Kidney (tissue), 14 donors: ENCODE results near the gene ZDHHC7. TPM values are rescaled to one million over a fixed set of nuclear protein-coding genes. Genes with fewer than 3 reads are reported as not detected.

ENCODE experiments used
- DNase-seq, 5 donors: peaks; one replicate each; pipeline ENCODE4 v3.0.0-alpha.2; 2013 to 2020
- FAIRE-seq: peaks from 2 replicates; lab custom pipeline; 2012; peaks lifted over from hg19 to GRCh38; lab: Jason Lieb, UNC
- H3K27ac ChIP-seq, 2 donors: one replicate each; pipeline ENCODE4 v1.7.0; 2013; ENCODE audit warnings: low read depth in 2 of 2, low read length in 2 of 2, inconsistent platforms in 1 of 2
- H3K27me3 ChIP-seq: one replicate; pipeline ENCODE4 v1.7.1; 2013; ENCODE audit warnings: low read length, inconsistent platforms; ENCODE audit not compliant: control insufficient read depth, insufficient read depth
- H3K36me3 ChIP-seq, 3 donors: one replicate each; pipeline versions ENCODE4 v1.7.0 to v1.7.1; 2013; ENCODE audit warnings: low read length in 3 of 3, control low read depth in 1 of 3, inconsistent platforms in 1 of 3; ENCODE audit not compliant: insufficient read depth in 3 of 3, control insufficient read depth in 2 of 3
- H3K4me1 ChIP-seq, 3 donors: one replicate each; pipeline versions ENCODE4 v1.7.0 to v1.7.1; 2013; ENCODE audit warnings: low read length in 3 of 3, inconsistent platforms in 1 of 3, low read depth in 1 of 3; ENCODE audit not compliant: control insufficient read depth in 2 of 3, insufficient read depth in 2 of 3
- H3K4me3 ChIP-seq, 3 donors: one replicate each; pipeline versions ENCODE4 v1.7.0 to v1.8.1; 2013; ENCODE audit warnings: low read length in 3 of 3, control low read depth in 1 of 3, inconsistent platforms in 1 of 3
- H3K9ac ChIP-seq, 3 donors: one replicate each; pipeline versions ENCODE4 v1.7.0 to v1.7.1; 2013; ENCODE audit warnings: low read length in 3 of 3, control low read depth in 1 of 3, inconsistent platforms in 1 of 3
- H3K9me3 ChIP-seq, 3 donors: one replicate each; pipeline versions ENCODE4 v1.7.0 to v1.7.1; 2013; ENCODE audit warnings: low read length in 3 of 3, control low read depth in 1 of 3, inconsistent platforms in 1 of 3; ENCODE audit not compliant: control insufficient read depth in 2 of 3, insufficient read depth in 1 of 3
- CTCF ChIP-seq: IDR thresholded peaks from 3 replicates; pipeline ENCODE4 v1.5.1; 2012; ENCODE audit warnings: mild to moderate bottlenecking, moderate library complexity, borderline replicate concordance; ENCODE audit not compliant: insufficient read depth; ENCODE audit errors: extremely low read depth
- intact Hi-C: fragments of 100-400 bp; cut with DNase I; formaldehyde crosslinking; loops from one replicate; pipeline ENCODE4 v1.11.1; 2022
- polyA plus RNA-seq: library from polyadenylated mRNA; stranded (reverse); fragments of 350-450 nt; fragmentation: Illumina TruSeq; extraction: RNeasy Lipid Tissue Mini Kit (QIAGEN cat#74804); gene quantifications from one replicate; pipeline ENCODE4 v1.2.3, GENCODE V29; 2014; ENCODE audit warnings: low read depth, low replicate concordance; ENCODE audit not compliant: insufficient read depth
- total RNA-seq: library from RNA; stranded (reverse); fragmentation: NEBNext Ultra II Directional; extraction: Animal tissue kit (Norgen Biotek cat#: 25700); gene quantifications from one replicate; pipeline ENCODE4 v1.2.1, GENCODE V29; 2021
- donor health status: control.
- donor health status: control.
- donor health status: control.
- donor health status: control.
- donor health status: control.
- donor health status: DM: yes; HTN: yes; CAD: no.
- donor health status: Normal renal cell carcinoma (clear cell type).

ZDHHC7 gene
- total and polyA plus RNA-seq, 2 donors from 2014 or later = 23.4 to 54.4 TPM

- intact Hi-C loops = no loop called here
- FAIRE-seq (no peak), DNase-seq (no peak)
- H3K4me3 ChIP-seq = no peak overlapping the region
- peaks cover 0 to 3% (median 0%) of the 10 kb centered on the region in 3 donors for H3K4me1 ChIP-seq
- TF ChIP-seq CTCF = no peak
- H3K9ac ChIP-seq = no peak overlapping the region
- no peak overlapping the region for H3K27ac ChIP-seq
- no peaks in the 10 kb centered on the region for H3K9me3 ChIP-seq
- no peaks in the 10 kb centered on the region for H3K27me3 ChIP-seq
- H3K36me3 ChIP-seq = peaks cover 4 to 34% (median 19%) of the 10 kb centered on the region in 3 donors
Observed at GRCh38 chr16:84992717-84993075, 18.6 kb downstream of the ZDHHC7 start.

- DNase-seq (peak in 1 of 5 donors; percentile 66), FAIRE-seq (no peak)
- no peak overlapping the region for H3K4me3 ChIP-seq
- intact Hi-C loops = no loop called here
- TF ChIP-seq CTCF = no peak
- H3K4me1 ChIP-seq = peaks cover 0 to 3% (median 0%) of the 10 kb centered on the region in 3 donors
- H3K9me3 ChIP-seq = no peaks in the 10 kb centered on the region
- H3K36me3 ChIP-seq = peaks cover 4 to 45% (median 28%) of the 10 kb centered on the region in 3 donors
- no peak overlapping the region for H3K9ac ChIP-seq
- no peak overlapping the region for H3K27ac ChIP-seq
- H3K27me3 ChIP-seq = no peaks in the 10 kb centered on the region
Observed at GRCh38 chr16:84990782-84991181, 20.6 kb downstream of the ZDHHC7 start.

- peak in 3 of 5 donors; percentile 29 to 32 (median 31) for DNase-seq
- H3K27ac ChIP-seq = no peak overlapping the region
- H3K36me3 ChIP-seq = peaks cover 4 to 40% (median 28%) of the 10 kb centered on the region in 3 donors
Observed at GRCh38 chr16:84989749-84990620, 21.4 kb downstream of the ZDHHC7 start.

More at GRCh38 chr16:84989749-84990620, 21.4 kb downstream of the ZDHHC7 start:
- TF ChIP-seq CTCF = no peak
- Histone ChIP-seq H3K9ac (no peak overlapping the region), H3K9me3 (no peaks in the 10 kb centered on the region), H3K4me1 (peaks cover 0 to 2% (median 0%) of the 10 kb centered on the region in 3 donors), H3K4me3 (no peak overlapping the region), H3K27me3 (no peaks in the 10 kb centered on the region)
- no peak for FAIRE-seq
- intact Hi-C loops = no loop called here
